HG03439 (cell line): ENCODE measurements around the gene CD59.
"Not testable (repeated sequence)": the region's sequence is repeated elsewhere in the genome, so short reads cannot be mapped to it uniquely, and the experiment has no call there.

Source experiments
- ATAC-seq: cut with Tn5 transposase; IDR thresholded peaks from one replicate; pipeline ENCODE4 v1.9.1; 2021; ENCODE audit warnings: mild to moderate bottlenecking, moderate library complexity; ENCODE audit not compliant: unreplicated experiment

Gene CD59

GRCh38 chr11:33716243-33716642 lies 20.0 kb downstream of the CD59 start:
- no peak for ATAC-seq

DNA sequence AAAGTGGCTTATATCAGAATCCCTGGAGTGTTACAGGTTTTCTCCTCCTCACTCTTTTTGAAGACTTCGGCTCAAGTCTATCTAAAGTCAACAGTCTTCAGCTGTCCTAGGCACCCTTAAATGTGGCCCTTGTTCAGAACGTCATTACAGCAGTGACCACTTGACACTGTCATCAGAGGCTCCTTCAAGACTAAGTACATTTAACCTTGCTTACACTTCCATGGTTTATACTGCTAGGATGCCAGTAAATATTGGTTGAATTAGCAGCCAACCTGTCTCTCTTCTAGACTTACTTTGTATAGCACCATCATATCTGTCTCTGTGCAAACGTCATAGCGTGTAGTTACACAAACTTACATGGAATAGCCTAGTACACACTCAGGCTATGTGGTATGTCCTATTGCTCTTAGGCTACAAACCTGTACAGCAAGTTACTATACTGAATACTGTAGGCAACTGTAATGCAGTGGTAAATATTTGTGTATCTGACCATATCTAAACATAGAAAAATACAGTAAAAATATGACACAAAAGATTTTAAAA lies 22.3 kb downstream of the CD59 start:
- no peak for ATAC-seq

- no peak for ATAC-seq
These were observed 22.9 kb downstream of the CD59 start for GRCh38 chr11:33713151-33713855.

DNA sequence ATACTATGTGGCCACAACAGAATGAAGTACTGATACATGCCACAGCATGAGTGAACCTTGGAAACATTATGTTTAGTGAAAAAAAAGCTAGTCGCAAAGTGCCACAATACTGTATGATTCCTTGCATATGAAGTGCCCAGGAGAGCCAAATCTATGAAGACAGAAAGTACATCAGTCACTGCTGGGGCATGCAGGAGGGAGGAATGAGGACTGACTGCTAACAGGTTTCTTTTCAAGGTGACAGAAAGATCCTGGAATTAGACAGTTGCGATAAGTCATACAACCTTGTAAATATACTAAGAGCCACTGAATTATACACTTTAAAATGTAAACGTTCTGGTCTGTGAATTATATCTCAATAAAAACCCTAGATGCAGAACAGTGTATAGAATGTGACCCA lies 23.8 kb downstream of the CD59 start:
- no peak for ATAC-seq

DNA sequence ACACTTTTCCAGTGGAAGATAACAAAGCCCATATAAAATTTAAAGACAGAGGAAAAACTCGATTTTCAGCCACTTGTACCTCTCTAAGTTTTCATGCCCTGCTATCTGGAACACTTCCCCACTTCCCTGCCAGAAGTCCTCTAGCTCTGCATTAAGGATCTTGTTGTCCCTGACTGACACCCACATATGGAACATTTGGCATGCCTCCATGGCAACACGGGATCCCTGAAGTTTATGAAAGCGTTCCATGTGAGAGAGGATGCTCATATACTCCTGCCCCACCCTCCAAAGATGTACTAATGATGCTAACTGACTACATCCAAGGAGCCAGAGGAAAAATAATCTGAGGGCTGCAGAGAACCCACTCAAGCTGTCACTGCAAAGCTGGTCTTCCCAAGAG lies 26.8 kb downstream of the CD59 start:
- no peak for ATAC-seq

GRCh38 chr11:33708985-33709384 lies 27.2 kb downstream of the CD59 start:
- ATAC-seq = no peak

GRCh38 chr11:33707831-33708230 lies 28.4 kb downstream of the CD59 start:
- ATAC-seq = not testable (repeated sequence)

DNA sequence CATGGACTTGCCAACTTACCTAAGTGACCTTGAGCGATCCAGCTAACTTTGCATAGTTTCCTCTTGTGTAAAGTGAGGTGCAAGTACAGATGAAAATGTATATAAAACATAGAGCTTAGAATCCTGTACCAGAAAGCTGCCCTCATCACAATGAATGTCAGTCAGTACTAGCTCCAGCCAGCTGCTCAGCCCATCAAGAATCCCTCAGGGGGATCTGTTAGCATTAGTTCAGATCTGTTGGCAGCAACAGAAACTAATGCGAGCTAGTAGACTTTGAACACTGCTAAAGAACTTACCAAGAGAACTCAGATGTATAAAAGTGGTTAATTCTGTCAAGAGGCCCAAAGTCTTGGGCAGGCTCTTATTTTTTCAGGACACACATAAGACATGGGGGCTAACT lies 29.3 kb downstream of the CD59 start:
- ATAC-seq = no peak

DNA sequence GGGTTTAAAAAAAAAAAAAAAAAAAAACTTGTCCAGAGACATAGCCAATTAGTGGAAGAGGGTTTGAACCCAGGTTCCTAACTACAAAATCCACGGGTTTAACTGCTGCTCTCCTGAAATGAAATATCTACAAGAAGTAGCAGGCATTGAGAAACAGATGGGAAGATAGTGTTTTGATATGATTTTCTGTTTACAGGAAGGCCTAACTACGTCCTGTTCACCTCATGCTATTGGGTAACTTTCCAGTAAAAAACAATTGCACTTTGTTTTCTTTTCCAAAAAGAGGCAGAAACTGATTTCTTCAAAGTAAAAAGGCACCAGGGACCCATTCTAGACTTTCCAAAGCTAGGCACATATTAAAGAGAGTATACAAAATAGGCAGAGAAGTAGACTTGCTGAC lies 29.7 kb downstream of the CD59 start:
- ATAC-seq = no peak

DNA sequence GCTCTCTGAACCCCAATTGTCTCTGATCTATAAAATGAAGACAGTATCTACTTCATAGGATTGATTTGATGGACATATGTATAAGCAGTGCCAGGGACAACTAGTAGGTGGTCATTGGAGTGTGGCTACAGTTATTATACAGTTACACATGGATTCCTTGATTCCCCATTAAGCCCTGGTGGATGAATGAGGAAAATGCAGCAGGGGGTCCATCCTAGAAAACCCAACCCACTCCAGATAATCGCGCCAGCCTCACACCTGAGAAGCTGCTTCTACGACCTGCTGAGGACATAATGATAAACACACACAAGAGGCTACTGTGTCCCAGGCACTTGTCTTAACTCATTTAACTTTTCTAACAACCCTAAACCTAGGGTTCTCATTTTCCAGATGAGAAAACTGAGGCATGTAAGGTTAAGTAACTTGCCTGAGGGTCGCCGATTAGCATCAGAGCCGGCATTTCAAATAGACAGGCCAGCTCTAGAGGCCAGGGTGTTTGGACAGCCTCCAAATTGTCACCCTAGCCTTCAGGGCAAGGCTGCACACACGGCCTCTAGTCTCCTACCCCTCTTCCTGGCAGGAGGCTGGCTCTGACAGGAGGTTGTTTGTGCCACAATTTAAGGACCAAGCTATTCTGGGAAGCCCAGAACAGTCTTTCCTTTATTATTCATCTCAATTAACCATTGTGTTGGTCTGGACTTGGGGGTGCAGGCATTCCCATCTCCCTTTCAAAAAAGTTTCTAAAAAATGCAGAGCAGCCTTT lies 31.8 kb downstream of the CD59 start:
- no peak for ATAC-seq

- no peak for ATAC-seq
These were observed 32.4 kb downstream of the CD59 start for GRCh38 chr11:33703788-33704187.

DNA sequence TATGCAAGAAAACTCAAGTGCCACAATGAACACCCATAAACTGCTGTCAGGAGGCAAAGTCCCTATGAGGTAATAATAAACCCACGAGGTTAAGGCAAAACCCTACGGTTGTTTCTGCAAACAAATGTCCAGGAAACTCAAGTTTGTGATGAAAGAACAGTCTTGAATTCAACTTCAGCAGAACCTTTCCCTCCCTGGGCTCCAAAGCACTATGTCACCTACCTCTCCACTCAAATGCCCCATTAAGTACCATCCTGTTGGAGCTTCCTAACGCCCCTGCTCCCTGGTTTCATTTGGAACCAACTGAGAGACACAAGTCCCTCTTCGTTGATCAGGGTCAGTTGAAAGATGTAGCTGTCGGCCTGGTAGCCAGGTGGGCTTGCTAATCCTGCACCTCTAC lies 33.0 kb downstream of the CD59 start:
- ATAC-seq = no peak

GRCh38 chr11:33701302-33702230 lies 34.7 kb downstream of the CD59 start:
- ATAC-seq = no peak

GRCh38 chr11:33700502-33701271 lies 35.5 kb downstream of the CD59 start, which contains the start of gene C11orf91:
Gene C11orf91, minus strand, starts transcription at chr11:33700826. Its CDS starts 86 bp downstream, at chr11:33700740.
- peak; percentile 90 for ATAC-seq

DNA sequence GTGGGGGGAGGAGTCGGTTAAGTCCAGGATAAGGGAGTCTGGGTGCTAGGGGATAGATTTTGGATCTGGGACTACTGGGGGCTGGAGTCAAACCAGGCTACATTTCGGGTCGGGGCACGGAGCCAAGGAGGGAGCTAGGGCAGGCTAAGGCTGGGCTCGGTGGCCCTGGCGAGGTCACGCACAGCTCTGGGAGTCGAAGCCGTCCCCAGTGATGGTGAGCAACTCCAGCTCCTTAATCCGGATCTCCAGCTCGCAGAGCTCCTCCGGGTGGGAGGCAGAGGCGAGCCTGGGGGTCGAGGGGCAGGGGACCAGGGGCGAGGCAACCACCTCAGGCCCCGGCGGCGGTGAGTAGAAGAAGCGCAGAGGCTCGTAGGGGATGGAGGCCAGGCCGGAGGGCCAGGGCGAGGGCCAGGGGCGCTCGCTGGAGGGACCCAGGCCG lies 36.1 kb downstream of the CD59 start:
- ATAC-seq = no peak

DNA sequence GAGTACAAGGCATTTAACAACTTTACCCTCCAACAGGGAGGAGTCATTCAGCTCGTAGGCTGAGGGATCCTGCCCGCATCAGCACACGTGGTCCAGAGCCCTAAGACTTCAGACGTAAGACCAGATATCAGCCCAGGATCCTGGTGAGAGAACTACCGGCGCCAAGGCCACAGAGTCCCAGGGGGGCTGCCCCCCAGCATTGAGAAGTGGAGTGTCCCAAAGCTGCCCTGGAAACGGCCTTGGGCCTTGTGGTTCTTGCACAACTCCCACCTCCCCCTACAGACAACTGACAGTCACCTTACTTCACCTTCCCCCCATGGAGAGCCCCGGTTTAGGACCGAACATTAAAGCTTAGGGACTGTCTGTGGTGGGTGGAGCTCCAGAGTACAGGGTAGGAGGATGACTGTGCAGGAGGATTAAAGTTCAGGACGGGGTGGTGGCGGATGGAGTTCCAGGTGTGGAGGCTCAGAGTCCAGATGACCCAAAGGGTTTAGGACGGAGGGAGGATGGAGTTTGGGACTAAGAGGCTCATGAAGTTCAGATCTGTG lies 36.6 kb downstream of the CD59 start:
- no peak for ATAC-seq

DNA sequence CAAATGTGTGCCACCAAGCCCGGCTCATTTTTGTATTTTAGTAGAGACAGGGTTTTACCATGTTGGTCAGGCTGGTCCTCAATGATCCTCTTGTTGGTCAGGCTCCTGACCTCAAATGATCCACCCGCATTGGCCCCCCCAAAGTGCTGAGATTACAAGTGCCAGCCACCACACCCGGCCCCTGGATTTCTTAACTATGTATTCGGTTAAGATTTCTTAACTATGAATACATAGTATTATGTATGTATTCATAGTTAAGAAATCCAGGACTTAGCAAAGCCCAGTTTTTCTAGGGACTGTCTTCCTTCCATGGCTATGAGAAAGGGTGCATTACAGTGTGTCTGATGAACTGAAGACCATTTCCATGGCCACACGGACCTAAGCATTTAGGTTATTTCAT lies 37.3 kb downstream of the CD59 start:
- no peak for ATAC-seq

- ATAC-seq = no peak
These were observed 38.2 kb downstream of the CD59 start for GRCh38 chr11:33697997-33698396.

DNA sequence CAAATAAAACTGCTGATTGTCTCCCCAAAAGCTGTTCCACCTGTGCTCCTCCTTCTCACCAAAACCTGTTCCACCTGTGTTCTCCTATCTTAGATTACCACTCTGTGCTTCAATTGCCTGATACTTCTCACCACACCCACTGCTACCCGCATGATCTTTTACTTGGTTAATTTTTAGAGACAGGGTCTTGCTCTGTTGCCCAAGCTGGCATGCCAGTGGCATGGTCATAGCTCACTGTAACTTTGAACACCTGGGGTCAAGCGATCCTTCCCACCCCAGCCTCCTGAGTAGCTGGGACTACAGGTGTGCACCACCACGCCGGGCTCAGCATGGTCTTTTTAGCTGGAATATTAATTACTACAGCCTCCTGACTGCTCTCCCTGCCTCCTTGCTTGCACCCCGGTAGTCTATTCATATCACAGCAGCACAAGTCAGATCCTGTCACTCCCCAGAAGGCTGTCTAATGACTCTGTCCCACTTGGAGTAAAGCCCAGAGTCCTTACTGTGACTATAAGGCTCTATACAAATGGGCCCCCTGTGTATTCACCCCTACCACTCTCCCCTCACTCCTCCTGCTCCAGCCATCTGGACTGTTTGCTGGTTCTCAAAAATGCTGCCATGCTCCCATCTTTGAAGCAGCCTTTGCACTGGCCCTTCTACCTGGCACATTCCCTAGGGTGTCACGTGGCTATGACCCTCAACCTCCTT lies 39.1 kb downstream of the CD59 start:
- ATAC-seq = no peak
